ENCODE results near the gene CITED4.

The CITED4 gene

DNA sequence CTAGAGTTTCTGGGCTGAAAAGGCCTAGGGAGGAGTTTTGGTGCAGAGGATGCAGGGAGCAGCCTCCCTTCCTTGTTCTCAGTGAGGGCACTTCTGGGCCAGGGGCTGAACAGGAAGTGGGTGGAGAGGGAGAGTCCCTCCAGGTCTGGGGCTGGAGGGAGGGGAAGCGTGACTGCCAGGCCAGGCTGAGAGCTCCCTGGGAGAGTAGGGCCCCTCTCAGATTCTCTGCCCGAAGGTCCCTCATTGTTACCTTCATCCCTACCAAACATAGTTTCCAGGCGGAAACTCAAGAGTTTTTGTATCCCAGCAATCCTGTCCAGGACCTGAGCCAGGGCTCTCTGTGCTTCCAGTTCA is 36.8 kb downstream of the CITED4 start:
- DNase-seq = no peak
- Histone ChIP-seq H3K27ac (ENCODE audit: insufficient read depth, low read length, poor library complexity, severe bottlenecking) (no peak overlapping the region), H3K9me3 (ENCODE audit: control insufficient read depth, low read length) (no peaks in the 10 kb centered on the region), H3K36me3 (ENCODE audit: control insufficient read depth, insufficient read depth, low read length) (no peaks in the 10 kb centered on the region), H3K4me1 (ENCODE audit: control insufficient read depth, insufficient read depth, low read length, poor library complexity, severe bottlenecking) (peaks cover 11% of the 10 kb centered on the region), H3K4me3 (ENCODE audit: insufficient read depth, low read depth, low read length, poor library complexity, severe bottlenecking) (no peak overlapping the region), H3K27me3 (replicated peaks; ENCODE audit: control insufficient read depth, insufficient read depth, low read length, poor library complexity, severe bottlenecking) (no peaks in the 10 kb centered on the region)

- no peaks in the 10 kb centered on the region for H3K27me3 ChIP-seq (replicated peaks; ENCODE audit: control insufficient read depth, insufficient read depth, low read length, poor library complexity, severe bottlenecking)
- no peak overlapping the region for H3K27ac ChIP-seq (ENCODE audit: insufficient read depth, low read length, poor library complexity, severe bottlenecking)
- DNase-seq = no peak
- H3K9me3 ChIP-seq (ENCODE audit: control insufficient read depth, low read length) = no peaks in the 10 kb centered on the region
- H3K4me3 ChIP-seq (ENCODE audit: insufficient read depth, low read depth, low read length, poor library complexity, severe bottlenecking) = no peak overlapping the region
- peaks cover 11% of the 10 kb centered on the region for H3K4me1 ChIP-seq (ENCODE audit: control insufficient read depth, insufficient read depth, low read length, poor library complexity, severe bottlenecking)
- no peaks in the 10 kb centered on the region for H3K36me3 ChIP-seq (ENCODE audit: control insufficient read depth, insufficient read depth, low read length)
Observed at GRCh38 chr1:40824591-40825434, 37.4 kb downstream of the CITED4 start.

GRCh38 chr1:40823983-40824382 is 38.2 kb downstream of the CITED4 start:
- Histone ChIP-seq H3K27me3 (replicated peaks; ENCODE audit: control insufficient read depth, insufficient read depth, low read length, poor library complexity, severe bottlenecking) (no peaks in the 10 kb centered on the region), H3K36me3 (ENCODE audit: control insufficient read depth, insufficient read depth, low read length) (no peaks in the 10 kb centered on the region), H3K4me1 (ENCODE audit: control insufficient read depth, insufficient read depth, low read length, poor library complexity, severe bottlenecking) (peaks cover 11% of the 10 kb centered on the region), H3K27ac (ENCODE audit: insufficient read depth, low read length, poor library complexity, severe bottlenecking) (no peak overlapping the region), H3K4me3 (ENCODE audit: insufficient read depth, low read depth, low read length, poor library complexity, severe bottlenecking) (no peak overlapping the region), H3K9me3 (ENCODE audit: control insufficient read depth, low read length) (no peaks in the 10 kb centered on the region)
- no peak for DNase-seq

GRCh38 chr1:40823345-40823744 is 38.8 kb downstream of the CITED4 start:
- no peaks in the 10 kb centered on the region for H3K27me3 ChIP-seq (replicated peaks; ENCODE audit: control insufficient read depth, insufficient read depth, low read length, poor library complexity, severe bottlenecking)
- H3K36me3 ChIP-seq (ENCODE audit: control insufficient read depth, insufficient read depth, low read length) = no peaks in the 10 kb centered on the region
- H3K27ac ChIP-seq (ENCODE audit: insufficient read depth, low read length, poor library complexity, severe bottlenecking) = no peak overlapping the region
- no peaks in the 10 kb centered on the region for H3K9me3 ChIP-seq (ENCODE audit: control insufficient read depth, low read length)
- DNase-seq = no peak
- H3K4me1 ChIP-seq (ENCODE audit: control insufficient read depth, insufficient read depth, low read length, poor library complexity, severe bottlenecking) = peaks cover 11% of the 10 kb centered on the region
- H3K4me3 ChIP-seq (ENCODE audit: insufficient read depth, low read depth, low read length, poor library complexity, severe bottlenecking) = no peak overlapping the region

DNA sequence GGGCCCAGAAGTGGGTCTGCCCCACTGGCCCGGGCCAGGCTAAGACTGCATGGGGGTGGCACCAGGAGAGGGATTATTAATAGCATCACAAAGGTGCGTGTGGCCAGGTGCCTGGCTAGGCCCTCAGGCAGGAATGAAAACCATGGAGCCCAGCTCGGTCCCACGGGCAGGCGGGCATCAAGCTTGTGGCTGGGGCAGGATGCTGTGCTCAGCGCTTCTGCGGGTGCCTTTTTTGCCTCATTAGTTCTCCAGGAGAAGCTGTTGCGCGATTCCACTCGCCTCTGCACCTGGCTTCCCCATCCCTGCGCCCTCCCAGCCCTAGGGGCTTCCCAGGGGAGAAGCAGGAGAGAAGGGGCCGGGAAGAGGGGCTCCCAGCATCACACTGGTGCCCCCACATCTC is 39.3 kb downstream of the CITED4 start:
- no peaks in the 10 kb centered on the region for H3K9me3 ChIP-seq (ENCODE audit: control insufficient read depth, low read length)
- DNase-seq = no peak
- no peak overlapping the region for H3K4me3 ChIP-seq (ENCODE audit: insufficient read depth, low read depth, low read length, poor library complexity, severe bottlenecking)
- no peaks in the 10 kb centered on the region for H3K36me3 ChIP-seq (ENCODE audit: control insufficient read depth, insufficient read depth, low read length)
- H3K4me1 ChIP-seq (ENCODE audit: control insufficient read depth, insufficient read depth, low read length, poor library complexity, severe bottlenecking) = peaks cover 15% of the 10 kb centered on the region
- no peaks in the 10 kb centered on the region for H3K27me3 ChIP-seq (replicated peaks; ENCODE audit: control insufficient read depth, insufficient read depth, low read length, poor library complexity, severe bottlenecking)
- no peak overlapping the region for H3K27ac ChIP-seq (ENCODE audit: insufficient read depth, low read length, poor library complexity, severe bottlenecking)

DNA sequence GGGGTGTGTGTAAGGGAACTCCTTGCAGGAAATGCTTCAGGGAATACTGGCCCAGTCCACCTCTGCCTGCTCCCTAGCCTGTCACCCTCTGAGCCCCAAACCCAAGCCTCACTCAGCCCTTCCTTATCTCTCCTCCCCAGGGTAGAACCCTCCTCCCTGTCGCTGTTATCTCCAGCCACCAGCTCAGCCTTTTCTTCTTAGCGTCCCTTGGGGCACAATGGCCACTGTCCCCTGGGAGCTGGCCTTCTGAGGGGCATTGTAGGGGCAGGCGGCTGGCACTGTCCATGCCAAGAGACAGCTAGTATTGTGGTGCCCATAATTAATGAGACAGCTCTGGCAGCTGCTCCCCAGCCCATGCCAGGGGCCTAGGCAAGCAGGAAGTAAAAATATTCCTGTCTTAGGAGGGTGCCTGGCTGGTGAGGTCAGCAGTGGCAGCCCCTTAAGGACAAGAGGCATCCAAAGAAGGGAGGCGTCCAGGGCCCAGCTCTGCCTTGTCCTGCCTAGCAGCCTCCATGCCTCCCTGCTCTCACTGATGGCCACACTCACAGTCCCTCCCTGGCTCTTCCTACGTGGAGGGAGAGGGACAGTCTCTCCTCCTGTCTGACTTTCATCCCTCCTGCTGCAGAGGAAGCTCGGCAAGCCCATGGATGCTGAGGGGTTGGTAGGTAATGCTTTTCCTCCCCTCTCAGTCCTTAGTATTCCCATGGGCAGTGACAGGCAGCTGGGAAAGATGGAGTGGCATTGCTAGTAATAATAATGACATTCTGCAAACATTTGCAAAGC is 41.1 kb downstream of the CITED4 start:
- H3K27ac ChIP-seq (ENCODE audit: insufficient read depth, low read length, poor library complexity, severe bottlenecking) = no peak overlapping the region

DNA sequence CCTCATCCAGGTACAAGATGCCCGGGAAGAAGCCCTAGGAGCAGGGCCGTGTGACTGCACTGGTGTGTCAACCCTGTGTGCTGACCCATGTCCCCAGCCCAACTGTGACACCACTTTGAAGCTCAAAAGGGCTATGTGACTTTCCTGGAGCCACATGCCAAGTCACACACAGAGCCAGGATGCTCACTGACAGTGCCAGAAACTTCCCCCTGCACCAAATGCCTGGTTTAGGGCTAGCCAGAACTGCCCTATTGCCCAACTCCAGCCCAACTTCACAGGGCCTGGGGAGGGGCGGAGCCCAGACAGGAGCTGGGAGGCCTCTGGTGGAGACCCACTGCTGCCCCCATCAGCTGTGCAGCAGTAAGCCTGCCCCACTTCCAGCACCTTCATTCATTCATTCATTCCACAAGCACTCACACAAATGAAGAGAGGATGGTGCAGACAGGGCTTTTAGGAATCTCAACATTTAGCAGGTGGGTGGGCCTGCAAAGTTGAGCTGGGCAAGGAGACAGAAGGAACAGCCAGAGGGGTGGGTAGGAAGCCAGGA is 41.8 kb downstream of the CITED4 start:
- Histone ChIP-seq H3K4me1 (ENCODE audit: control insufficient read depth, insufficient read depth, low read length, poor library complexity, severe bottlenecking) (peaks cover 8% of the 10 kb centered on the region), H3K9me3 (ENCODE audit: control insufficient read depth, low read length) (no peaks in the 10 kb centered on the region), H3K4me3 (ENCODE audit: insufficient read depth, low read depth, low read length, poor library complexity, severe bottlenecking) (no peak overlapping the region), H3K36me3 (ENCODE audit: control insufficient read depth, insufficient read depth, low read length) (no peaks in the 10 kb centered on the region), H3K27me3 (replicated peaks; ENCODE audit: control insufficient read depth, insufficient read depth, low read length, poor library complexity, severe bottlenecking) (no peaks in the 10 kb centered on the region), H3K27ac (ENCODE audit: insufficient read depth, low read length, poor library complexity, severe bottlenecking) (no peak overlapping the region)
- no peak for DNase-seq

More for the DNA sequence above, 41.1 kb downstream of the CITED4 start:
- Histone ChIP-seq H3K4me1 (ENCODE audit: control insufficient read depth, insufficient read depth, low read length, poor library complexity, severe bottlenecking) (peaks cover 16% of the 10 kb centered on the region), H3K36me3 (ENCODE audit: control insufficient read depth, insufficient read depth, low read length) (no peaks in the 10 kb centered on the region), H3K9me3 (ENCODE audit: control insufficient read depth, low read length) (no peaks in the 10 kb centered on the region), H3K4me3 (ENCODE audit: insufficient read depth, low read depth, low read length, poor library complexity, severe bottlenecking) (no peak overlapping the region), H3K27me3 (replicated peaks; ENCODE audit: control insufficient read depth, insufficient read depth, low read length, poor library complexity, severe bottlenecking) (no peaks in the 10 kb centered on the region)
- no peak for DNase-seq

DNA sequence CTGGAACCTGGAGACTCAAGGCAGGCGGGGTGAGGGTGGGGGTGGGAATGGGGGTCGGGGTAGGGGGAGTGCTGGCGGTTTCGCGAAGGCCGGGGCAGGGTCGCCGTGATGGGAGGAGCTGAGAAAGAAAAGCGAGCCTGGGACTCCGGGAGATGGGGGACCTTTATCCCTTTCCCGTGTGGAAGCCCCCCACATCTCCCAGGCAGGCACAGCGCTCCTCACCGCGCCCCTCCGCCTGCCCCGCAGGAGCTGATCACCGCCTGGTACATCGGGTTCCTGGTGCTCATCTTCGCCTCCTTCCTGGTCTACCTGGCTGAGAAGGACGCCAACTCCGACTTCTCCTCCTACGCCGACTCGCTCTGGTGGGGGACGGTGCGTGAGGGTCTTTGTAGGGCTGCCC is 43.1 kb downstream of the CITED4 start:
- H3K36me3 ChIP-seq (ENCODE audit: control insufficient read depth, insufficient read depth, low read length) = no peaks in the 10 kb centered on the region
- H3K9me3 ChIP-seq (ENCODE audit: control insufficient read depth, low read length) = no peaks in the 10 kb centered on the region
- no peak overlapping the region for H3K27ac ChIP-seq (ENCODE audit: insufficient read depth, low read length, poor library complexity, severe bottlenecking)
- no peak for DNase-seq
- H3K27me3 ChIP-seq (replicated peaks; ENCODE audit: control insufficient read depth, insufficient read depth, low read length, poor library complexity, severe bottlenecking) = no peaks in the 10 kb centered on the region
- no peak overlapping the region for H3K4me3 ChIP-seq (ENCODE audit: insufficient read depth, low read depth, low read length, poor library complexity, severe bottlenecking)
- H3K4me1 ChIP-seq (ENCODE audit: control insufficient read depth, insufficient read depth, low read length, poor library complexity, severe bottlenecking) = peaks cover 5% of the 10 kb centered on the region

- Histone ChIP-seq H3K27ac (ENCODE audit: insufficient read depth, low read length, poor library complexity, severe bottlenecking) (peak overlapping the region; percentile 36), H3K36me3 (ENCODE audit: control insufficient read depth, insufficient read depth, low read length) (no peaks in the 10 kb centered on the region), H3K27me3 (replicated peaks; ENCODE audit: control insufficient read depth, insufficient read depth, low read length, poor library complexity, severe bottlenecking) (no peaks in the 10 kb centered on the region), H3K4me3 (ENCODE audit: insufficient read depth, low read depth, low read length, poor library complexity, severe bottlenecking) (peak overlapping the region; percentile 51), H3K9me3 (ENCODE audit: control insufficient read depth, low read length) (no peaks in the 10 kb centered on the region), H3K4me1 (ENCODE audit: control insufficient read depth, insufficient read depth, low read length, poor library complexity, severe bottlenecking) (peaks cover 5% of the 10 kb centered on the region)
- DNase-seq = peak; percentile 81 to 86 (median 85)
Observed at GRCh38 chr1:40818264-40818961, 43.8 kb downstream of the CITED4 start.
